ENCODE data around the gene PLXNC1. TPM values are rescaled to one million over a fixed set of nuclear protein-coding genes. Genes with fewer than 3 reads are reported as not detected.

PLXNC1 gene
- total and polyA plus RNA-seq, 2 experiments from 2014 or later: 0.78 to 1.9 TPM

DNA sequence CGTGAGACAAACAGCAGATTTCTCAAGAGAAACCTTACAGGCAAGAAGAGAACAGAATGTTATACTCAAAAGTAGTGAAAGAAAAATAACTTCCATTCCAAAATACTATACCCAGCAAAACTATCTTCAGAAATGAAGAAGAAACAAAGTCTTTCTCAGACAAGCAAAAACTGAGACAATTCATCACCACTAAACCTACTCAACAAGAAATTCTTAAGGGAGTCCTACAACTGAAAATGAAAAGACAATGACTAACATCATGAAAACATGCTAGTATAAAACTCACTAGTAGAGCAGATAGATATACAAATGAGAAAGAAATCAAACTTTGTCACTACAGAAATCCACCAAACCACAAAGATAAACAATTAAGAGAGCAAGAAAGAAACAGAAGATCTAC is 204.8 kb downstream of the PLXNC1 start:
- H3K27me3 ChIP-seq (replicated peaks; ENCODE audit: insufficient read depth): no peaks in the 10 kb centered on the region
- no peak overlapping the region for H3K4me3 ChIP-seq
- H3K36me3 ChIP-seq (ENCODE audit: low read depth): peaks cover 13% of the 10 kb centered on the region; the same call in 1 of the 2 replicates
- H3K9me3 ChIP-seq (ENCODE audit: low read depth): peaks cover 13% of the 10 kb centered on the region
- in situ Hi-C loops (cut with MboI): no loop called here
- TF ChIP-seq EZH2 (IDR thresholded peaks at IDR 0.05; ENCODE audit: insufficient read depth, poor library complexity, severe bottlenecking): no peak
- no peak for TF ChIP-seq EZH2phosphoT487 (IDR thresholded peaks at IDR 0.05; ENCODE audit: insufficient read depth, low read depth)
- H3K9ac ChIP-seq: no peak overlapping the region
- DNase-seq: no peak
- no peaks in the 10 kb centered on the region for H3K4me1 ChIP-seq (ENCODE audit: insufficient read depth)
- H3K9me2 ChIP-seq (ENCODE audit: insufficient read depth): no peaks in the 10 kb centered on the region
- no peak overlapping the region for H3K27ac ChIP-seq
- WGBS, 2 experiments (ENCODE audit: low coverage in 1 of 2, low lambda C conversion rate in 2 of 2, missing lambda C conversion rate in 2 of 2): 90 to 96% methylated on average over 1 of the region's 1 CpG
- no peaks in the 10 kb centered on the region for H3F3A ChIP-seq (ENCODE audit: insufficient read depth)
- H4K20me1 ChIP-seq (ENCODE audit: insufficient read depth): no peaks in the 10 kb centered on the region
- no peak overlapping the region for H3K4me2 ChIP-seq (ENCODE audit: unreplicated experiment)
- no peak overlapping the region for H2AFZ ChIP-seq
- H3K79me2 ChIP-seq (ENCODE audit: insufficient read depth): no peaks in the 10 kb centered on the region
